ENCODE measurements around the gene ATP2C1.
"Not testable (repeated sequence)": the region's sequence is repeated elsewhere in the genome, so short reads cannot be mapped to it uniquely, and the experiment has no call there.

Gene ATP2C1

GRCh38 chr3:130941793-130942192 is 47.9 kb downstream of the ATP2C1 start:
- DNase-seq: no peak

GRCh38 chr3:130946882-130947281 is 53.0 kb downstream of the ATP2C1 start:
- no peak for DNase-seq

GRCh38 chr3:130948001-130948773 is 54.3 kb downstream of the ATP2C1 start:
- DNase-seq: no peak

- DNase-seq: no peak
Measured at GRCh38 chr3:130948929-130949328, 55.0 kb downstream of the ATP2C1 start.

- no peak for DNase-seq
Measured at GRCh38 chr3:130950124-130950523, 56.2 kb downstream of the ATP2C1 start.

GRCh38 chr3:130950641-130951040 is 56.8 kb downstream of the ATP2C1 start:
- DNase-seq: no peak

GRCh38 chr3:130955481-130955880 is 61.6 kb downstream of the ATP2C1 start:
- DNase-seq: no peak

- DNase-seq: no peak
Measured at GRCh38 chr3:130956281-130956680, 62.4 kb downstream of the ATP2C1 start.

- no peak for DNase-seq
Measured at GRCh38 chr3:130956721-130957120, 62.8 kb downstream of the ATP2C1 start.

GRCh38 chr3:130960139-130960795 is 66.4 kb downstream of the ATP2C1 start:
- no peak for DNase-seq

GRCh38 chr3:130961458-130961857 is 67.6 kb downstream of the ATP2C1 start:
- no peak for DNase-seq

- no peak for DNase-seq
Measured at GRCh38 chr3:130963444-130963843, 69.6 kb downstream of the ATP2C1 start.

- DNase-seq: no peak
Measured at GRCh38 chr3:130963878-130964277, 70.0 kb downstream of the ATP2C1 start.

- no peak for DNase-seq
Measured at GRCh38 chr3:130967281-130967680, 73.4 kb downstream of the ATP2C1 start.

- DNase-seq: no peak
Measured at GRCh38 chr3:130968221-130968620, 74.3 kb downstream of the ATP2C1 start.

GRCh38 chr3:130969621-130970020 is 75.7 kb downstream of the ATP2C1 start:
- DNase-seq: no peak

- DNase-seq: no peak
Measured at GRCh38 chr3:130971208-130971607, 77.3 kb downstream of the ATP2C1 start.

GRCh38 chr3:130972592-130972991 is 78.7 kb downstream of the ATP2C1 start:
- DNase-seq: not testable (repeated sequence)

- no peak for DNase-seq
Measured at GRCh38 chr3:130973406-130973805, 79.5 kb downstream of the ATP2C1 start.

- no peak for DNase-seq
Measured at GRCh38 chr3:130974201-130974600, 80.3 kb downstream of the ATP2C1 start.

- no peak for DNase-seq
Measured at GRCh38 chr3:130975251-130975650, 81.4 kb downstream of the ATP2C1 start.

- no peak for DNase-seq
Measured at GRCh38 chr3:130976706-130977105, 82.8 kb downstream of the ATP2C1 start.

GRCh38 chr3:130979117-130979516 is 85.2 kb downstream of the ATP2C1 start:
- no peak for DNase-seq

GRCh38 chr3:130981469-130981868 is 87.6 kb downstream of the ATP2C1 start:
- DNase-seq: no peak

GRCh38 chr3:130990282-130990681 is 96.4 kb downstream of the ATP2C1 start:
- no peak for DNase-seq

Data from stimulated activated CD4-positive, alpha-beta T cell treated with anti-CD3 and anti-CD28 coated beads, Interleukin-4, amount 100 ng/mL, for 1 hour (primary cell).